IPS-20b (cell line): ENCODE data around the gene MIX23.

ENCODE experiments used
- H3K27ac ChIP-seq: one replicate; pipeline ENCODE4 v1.5.1; 2013; ENCODE audit warnings: low read length
- H3K27me3 ChIP-seq: 2 replicates; pipeline ENCODE4 v1.6.1; 2013; ENCODE audit warnings: mild to moderate bottlenecking, low read length, inconsistent platforms; ENCODE audit not compliant: insufficient read depth
- H3K36me3 ChIP-seq: 2 replicates; pipeline ENCODE4 v1.6.1; 2013; ENCODE audit warnings: low read depth, mild to moderate bottlenecking, inconsistent platforms, low read length, moderate library complexity; ENCODE audit not compliant: insufficient read depth
- H3K4me1 ChIP-seq: 2 replicates; pipeline ENCODE4 v1.6.1; 2013; ENCODE audit warnings: mild to moderate bottlenecking, control low read depth, inconsistent platforms, low read length, moderate library complexity; ENCODE audit not compliant: insufficient read depth
- H3K4me3 ChIP-seq: 2 replicates; pipeline ENCODE4 v1.5.1; 2013; ENCODE audit warnings: mild to moderate bottlenecking, low read length, inconsistent platforms
- H3K9ac ChIP-seq: 2 replicates; pipeline ENCODE4 v1.6.1; 2013; ENCODE audit warnings: low read depth, mild to moderate bottlenecking, inconsistent platforms, low read length, moderate library complexity
- H3K9me3 ChIP-seq: 2 replicates; pipeline ENCODE4 v1.6.1; 2013; ENCODE audit warnings: mild to moderate bottlenecking, low read depth, low read length, inconsistent platforms; ENCODE audit not compliant: insufficient read depth

The MIX23 gene

DNA sequence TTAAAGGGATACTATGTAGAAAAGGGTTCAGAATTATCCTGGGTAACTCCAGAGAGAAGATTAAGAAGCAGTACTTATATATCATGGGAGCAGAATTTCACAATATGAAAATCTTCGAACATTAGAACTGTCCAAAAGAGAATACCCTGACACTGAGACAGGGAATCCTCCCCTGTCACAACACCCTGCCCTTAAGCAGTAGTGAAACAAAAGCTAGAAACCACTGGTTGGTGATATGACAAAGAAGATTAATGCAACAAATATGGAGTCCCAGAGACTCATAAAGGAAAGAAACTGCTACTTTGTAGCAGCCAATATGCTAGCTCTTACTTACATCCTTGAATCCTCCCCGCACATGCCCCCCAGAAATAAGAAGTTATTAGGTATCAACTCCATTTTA lies 18.5 kb downstream of the MIX23 start:
- Histone ChIP-seq H3K9ac (no peak overlapping the region), H3K4me3 (no peak overlapping the region), H3K27ac (no peak overlapping the region), H3K9me3 (no peaks in the 10 kb centered on the region), H3K4me1 (no peaks in the 10 kb centered on the region), H3K27me3 (no peaks in the 10 kb centered on the region), H3K36me3 (peaks cover 89% of the 10 kb centered on the region)

DNA sequence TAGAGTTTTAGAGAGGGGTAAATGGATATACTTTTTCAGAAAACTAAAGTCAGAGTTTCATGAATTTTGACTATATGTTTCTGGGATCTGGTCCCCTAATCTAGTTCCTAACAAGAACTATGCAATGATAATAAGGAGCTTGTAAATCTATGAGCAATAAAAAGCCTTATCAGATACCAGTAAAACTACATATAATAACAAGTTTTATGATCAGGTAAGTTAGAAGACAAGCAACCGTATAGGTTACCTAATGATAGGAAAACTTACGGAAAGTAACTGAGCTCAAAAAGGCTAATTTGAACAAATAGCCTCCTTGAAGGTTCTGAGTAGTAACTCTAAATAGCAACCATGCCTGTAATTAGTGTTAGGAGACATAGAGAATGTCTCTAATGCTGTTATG lies 21.0 kb downstream of the MIX23 start:
- Histone ChIP-seq H3K4me3 (no peak overlapping the region), H3K27me3 (no peaks in the 10 kb centered on the region), H3K36me3 (peaks cover 77% of the 10 kb centered on the region), H3K9me3 (no peaks in the 10 kb centered on the region), H3K4me1 (no peaks in the 10 kb centered on the region), H3K9ac (no peak overlapping the region), H3K27ac (no peak overlapping the region)

DNA sequence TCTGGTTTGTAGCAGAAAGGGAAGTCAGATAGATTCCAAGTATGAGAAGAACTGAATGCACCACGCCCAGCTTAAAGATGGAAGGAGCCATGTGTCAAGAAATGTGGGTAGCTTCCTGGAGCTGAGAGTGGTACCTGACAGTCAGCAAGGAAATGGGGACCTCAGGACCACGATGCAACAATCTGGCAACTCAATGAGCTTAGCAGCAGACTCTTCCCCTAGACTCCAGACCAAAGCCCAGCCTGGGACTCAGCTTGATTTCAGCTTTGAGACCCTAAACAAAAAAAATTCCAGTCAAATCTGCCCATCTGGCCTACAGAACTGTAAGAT lies 24.4 kb downstream of the MIX23 start:
- Histone ChIP-seq H3K27ac (no peak overlapping the region), H3K9me3 (no peaks in the 10 kb centered on the region), H3K4me3 (no peak overlapping the region), H3K9ac (no peak overlapping the region), H3K4me1 (no peaks in the 10 kb centered on the region), H3K27me3 (no peaks in the 10 kb centered on the region), H3K36me3 (peaks cover 45% of the 10 kb centered on the region)

GRCh38 chr3:122357828-122358702 lies 25.0 kb downstream of the MIX23 start:
- peaks cover 40% of the 10 kb centered on the region for H3K36me3 ChIP-seq
- no peak overlapping the region for H3K27ac ChIP-seq
- no peaks in the 10 kb centered on the region for H3K27me3 ChIP-seq
- H3K4me1 ChIP-seq: no peaks in the 10 kb centered on the region
- no peak overlapping the region for H3K9ac ChIP-seq
- no peak overlapping the region for H3K4me3 ChIP-seq
- H3K9me3 ChIP-seq: no peaks in the 10 kb centered on the region

DNA sequence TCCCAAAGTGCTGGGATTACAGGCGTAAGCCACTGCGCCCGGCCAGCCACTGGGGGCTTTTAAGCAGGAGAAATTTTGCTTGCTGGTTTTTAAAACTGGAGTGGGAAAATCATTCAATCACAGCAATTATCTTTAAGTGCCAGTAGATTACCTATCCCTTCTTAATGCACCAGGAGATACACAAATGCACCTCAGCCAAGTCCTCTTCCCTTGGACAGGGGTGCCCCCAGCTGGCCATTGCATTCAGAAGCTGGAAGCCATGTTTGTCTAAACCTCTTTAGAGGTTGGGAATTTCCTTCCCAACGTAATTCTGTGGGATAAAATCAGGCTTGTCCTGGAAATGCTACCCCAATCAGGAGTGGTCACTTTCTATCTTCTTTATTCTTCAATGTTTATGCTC lies 26.6 kb downstream of the MIX23 start:
- H3K9me3 ChIP-seq: no peaks in the 10 kb centered on the region

DNA sequence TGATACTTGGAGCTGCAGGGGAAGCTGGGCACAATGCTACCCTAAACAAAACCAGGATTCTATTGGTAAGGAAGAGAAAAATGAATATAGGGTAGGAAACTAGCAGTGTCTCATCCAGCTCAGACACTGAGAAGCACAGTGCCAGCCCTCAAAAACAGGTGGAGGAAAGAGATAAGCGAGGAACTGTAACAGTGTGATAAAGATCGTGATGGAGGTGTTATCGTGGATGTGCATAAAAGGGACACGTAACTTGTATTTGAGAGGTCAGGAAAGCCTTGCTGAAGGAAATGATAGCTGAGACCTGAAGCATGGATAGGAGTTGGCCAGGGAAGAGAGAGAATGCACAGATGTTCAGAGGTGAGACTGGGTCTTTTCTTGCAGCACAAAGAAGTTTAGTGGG lies 27.4 kb downstream of the MIX23 start:
- H3K9ac ChIP-seq: no peak overlapping the region
- H3K27me3 ChIP-seq: no peaks in the 10 kb centered on the region
- no peak overlapping the region for H3K4me3 ChIP-seq
- H3K4me1 ChIP-seq: no peaks in the 10 kb centered on the region
- peaks cover 18% of the 10 kb centered on the region; the same call in 1 of the 2 replicates for H3K36me3 ChIP-seq
- H3K9me3 ChIP-seq: no peaks in the 10 kb centered on the region
- no peak overlapping the region for H3K27ac ChIP-seq

More for the DNA sequence above, 26.6 kb downstream of the MIX23 start:
- no peak overlapping the region for H3K4me3 ChIP-seq
- H3K27ac ChIP-seq: no peak overlapping the region
- no peaks in the 10 kb centered on the region for H3K4me1 ChIP-seq
- no peak overlapping the region for H3K9ac ChIP-seq
- H3K36me3 ChIP-seq: peaks cover 23% of the 10 kb centered on the region; the same call in 1 of the 2 replicates
- no peaks in the 10 kb centered on the region for H3K27me3 ChIP-seq

DNA sequence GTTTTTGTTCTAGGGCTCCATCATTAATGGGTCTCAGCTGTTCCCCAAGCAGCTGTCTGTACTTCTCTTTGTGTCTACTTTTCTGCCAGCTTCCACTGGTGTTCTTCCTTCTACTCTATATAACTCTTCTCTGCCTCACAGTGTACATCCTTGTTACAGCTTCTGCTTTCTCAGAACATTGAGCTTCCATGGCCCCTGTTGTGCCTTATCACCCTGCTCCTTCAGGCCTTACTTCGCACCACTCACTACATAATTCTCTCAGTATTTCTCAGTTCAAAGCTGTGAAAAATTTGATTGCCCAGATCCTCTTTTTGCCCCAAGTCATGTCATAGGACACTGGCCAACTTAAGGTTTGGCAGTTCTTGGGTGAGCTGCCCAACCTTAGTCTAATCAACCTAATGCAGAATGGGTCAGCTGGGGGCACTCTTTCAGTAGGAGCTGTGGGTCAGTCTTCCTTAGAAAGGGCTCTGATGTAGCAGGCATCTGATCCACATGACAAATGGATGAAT lies 29.1 kb downstream of the MIX23 start:
- Histone ChIP-seq H3K36me3 (peaks cover 9% of the 10 kb centered on the region; the same call in 1 of the 2 replicates), H3K9me3 (no peaks in the 10 kb centered on the region), H3K4me1 (no peaks in the 10 kb centered on the region), H3K27me3 (no peaks in the 10 kb centered on the region), H3K27ac (no peak overlapping the region), H3K9ac (no peak overlapping the region), H3K4me3 (no peak overlapping the region)

GRCh38 chr3:122353215-122353614 lies 29.8 kb downstream of the MIX23 start:
- H3K4me1 ChIP-seq: no peaks in the 10 kb centered on the region
- no peak overlapping the region for H3K27ac ChIP-seq
- H3K27me3 ChIP-seq: no peaks in the 10 kb centered on the region
- no peak overlapping the region for H3K9ac ChIP-seq
- no peak overlapping the region for H3K4me3 ChIP-seq
- H3K9me3 ChIP-seq: no peaks in the 10 kb centered on the region
- peaks cover 1% of the 10 kb centered on the region; the same call in 1 of the 2 replicates for H3K36me3 ChIP-seq

DNA sequence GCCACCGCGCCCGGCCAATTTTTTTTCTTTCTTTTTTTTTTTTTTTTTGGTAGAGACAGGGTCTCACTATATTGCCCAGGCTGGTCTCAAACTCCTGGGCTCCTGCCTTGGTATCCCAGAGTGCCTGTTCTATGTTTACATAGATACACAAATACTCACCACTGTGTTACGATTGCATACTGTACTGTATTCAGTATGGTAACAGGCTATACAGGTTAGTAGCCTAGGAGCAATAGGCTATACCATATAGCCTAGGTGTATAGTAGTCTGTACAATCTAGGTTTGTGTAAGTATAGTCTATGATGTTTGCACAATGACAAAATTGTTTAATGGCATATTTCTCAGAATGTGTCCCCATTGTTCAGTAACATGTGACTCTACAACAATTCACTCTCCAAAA lies 31.4 kb downstream of the MIX23 start:
- Histone ChIP-seq H3K27me3 (no peaks in the 10 kb centered on the region), H3K9ac (no peak overlapping the region), H3K36me3 (no peaks in the 10 kb centered on the region), H3K4me3 (no peak overlapping the region), H3K9me3 (no peaks in the 10 kb centered on the region; the same call in 1 of the 2 replicates), H3K27ac (no peak overlapping the region), H3K4me1 (no peaks in the 10 kb centered on the region)

DNA sequence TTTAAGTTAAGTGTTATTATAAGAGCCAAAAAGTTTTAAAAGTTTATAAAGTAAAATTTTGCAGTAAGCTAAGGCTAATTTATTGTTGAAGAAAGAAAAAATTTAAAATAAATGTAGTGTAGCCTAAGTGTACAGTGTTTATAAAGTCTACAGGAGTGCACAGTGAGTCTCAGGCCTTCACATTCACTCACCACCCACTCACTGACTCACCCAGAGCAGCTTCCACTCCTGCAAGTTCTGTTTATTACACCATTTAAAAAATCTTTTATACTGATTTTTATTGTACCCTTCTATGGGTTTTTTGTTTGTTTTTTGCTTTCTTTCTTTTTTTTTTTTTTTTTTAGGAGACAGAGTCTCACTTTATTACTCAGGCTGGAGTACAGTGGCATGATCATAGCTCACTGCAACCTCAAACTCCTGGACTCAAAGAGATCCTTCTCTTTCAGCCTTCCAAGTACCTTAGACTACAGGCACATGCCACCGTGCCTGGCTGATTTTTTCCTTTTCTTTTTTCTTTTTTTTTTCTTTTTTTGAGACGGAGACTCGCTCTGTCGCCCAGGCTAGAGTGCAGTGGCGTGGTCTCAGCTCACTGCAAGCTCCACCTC lies 32.1 kb downstream of the MIX23 start:
- Histone ChIP-seq H3K27me3 (no peaks in the 10 kb centered on the region), H3K9me3 (no peaks in the 10 kb centered on the region; the same call in 1 of the 2 replicates), H3K4me3 (no peak overlapping the region), H3K9ac (no peak overlapping the region), H3K36me3 (no peaks in the 10 kb centered on the region), H3K4me1 (no peaks in the 10 kb centered on the region), H3K27ac (no peak overlapping the region)

GRCh38 chr3:122349171-122349570 lies 33.9 kb downstream of the MIX23 start:
- no peaks in the 10 kb centered on the region; the same call in 1 of the 2 replicates for H3K9me3 ChIP-seq

GRCh38 chr3:122343654-122344053 lies 39.4 kb downstream of the MIX23 start:
- Histone ChIP-seq H3K36me3 (no peaks in the 10 kb centered on the region), H3K9me3 (no peaks in the 10 kb centered on the region; the same call in 1 of the 2 replicates), H3K27ac (no peak overlapping the region), H3K4me1 (no peaks in the 10 kb centered on the region), H3K27me3 (no peaks in the 10 kb centered on the region), H3K4me3 (no peak overlapping the region), H3K9ac (no peak overlapping the region)

More at GRCh38 chr3:122349171-122349570, 33.9 kb downstream of the MIX23 start:
- Histone ChIP-seq H3K27ac (no peak overlapping the region), H3K4me1 (no peaks in the 10 kb centered on the region), H3K27me3 (no peaks in the 10 kb centered on the region), H3K9ac (no peak overlapping the region), H3K36me3 (no peaks in the 10 kb centered on the region), H3K4me3 (no peak overlapping the region)
